NCI-H1930 (cell line): ENCODE results near the gene ZNF582.
"Not testable (repeated sequence)": the region's sequence is repeated elsewhere in the genome, so short reads cannot be mapped to it uniquely, and the experiment has no call there.

ENCODE experiments used
- DNase-seq, 2 experiments: peaks; one replicate each; lab custom pipeline; 2025; lab: John Stamatoyannopoulos, UW

The ZNF582 gene

GRCh38 chr19:56351208-56351607, 42.1 kb downstream of the ZNF582 start:
- no peak for DNase-seq

GRCh38 chr19:56350416-56351045, 42.8 kb downstream of the ZNF582 start:
- peak in 1 of 2 experiments; percentile 24 for DNase-seq

- DNase-seq, result no peak
Observed at GRCh38 chr19:56348289-56348877, 45.0 kb downstream of the ZNF582 start.

GRCh38 chr19:56347163-56347778, 46.1 kb downstream of the ZNF582 start:
- no peak for DNase-seq

GRCh38 chr19:56341948-56342347, 51.4 kb downstream of the ZNF582 start:
- DNase-seq, result no peak

GRCh38 chr19:56339031-56339430, 54.3 kb downstream of the ZNF582 start:
- DNase-seq, result not testable (repeated sequence)

- DNase-seq, result not testable (repeated sequence)
Observed at GRCh38 chr19:56337077-56337476, 56.3 kb downstream of the ZNF582 start.

GRCh38 chr19:56335371-56335770, 58.0 kb downstream of the ZNF582 start:
- not testable (repeated sequence) for DNase-seq

GRCh38 chr19:56333506-56333905, 59.8 kb downstream of the ZNF582 start:
- peak in 1 of 2 experiments; percentile 23 for DNase-seq
